GM23248 (cell line): ENCODE data around the gene SHB. TPM values are rescaled to one million over a fixed set of nuclear protein-coding genes. Genes with fewer than 3 reads are reported as not detected.

Source experiments
- DNase-seq: peaks from one replicate; pipeline ENCODE4 v3.0.0-alpha.2; 2015
- H2AFZ ChIP-seq: fragments of 200-600 bp; sonication (generic); 2 replicates; pipeline ENCODE4 v1.6.1; 2016; ENCODE audit warnings: antibody characterized with exemption
- H3F3A ChIP-seq: fragments of 200-600 bp; sonication (generic); 2 replicates; pipeline ENCODE4 v1.6.1; 2016; ENCODE audit warnings: mild to moderate bottlenecking, antibody characterized with exemption, mixed run types; ENCODE audit not compliant: insufficient read depth
- H3K27ac ChIP-seq: fragments of 200-600 bp; sonication (generic); 2 replicates; pipeline ENCODE4 v1.5.1; 2016; ENCODE audit warnings: mild to moderate bottlenecking
- H3K27me3 ChIP-seq: fragments of 200-600 bp; sonication (generic); replicated peaks from 2 replicates; pipeline ENCODE4 v1.6.1; 2016; ENCODE audit warnings: mild to moderate bottlenecking; ENCODE audit not compliant: insufficient read depth
- H3K36me3 ChIP-seq: fragments of 200-600 bp; sonication (generic); 2 replicates; pipeline ENCODE4 v1.6.1; 2016; ENCODE audit warnings: low read depth, mild to moderate bottlenecking
- H3K4me1 ChIP-seq: fragments of 200-600 bp; sonication (generic); 2 replicates; pipeline ENCODE4 v1.6.1; 2016; ENCODE audit warnings: mild to moderate bottlenecking; ENCODE audit not compliant: insufficient read depth
- H3K4me2 ChIP-seq: fragments of 200-600 bp; sonication (generic); one replicate; pipeline ENCODE4 v1.6.1; 2016; ENCODE audit warnings: mild to moderate bottlenecking; ENCODE audit not compliant: unreplicated experiment
- H3K4me3 ChIP-seq: fragments of 200-600 bp; sonication (generic); 2 replicates; pipeline ENCODE4 v1.5.1; 2016; ENCODE audit warnings: mild to moderate bottlenecking
- H3K79me2 ChIP-seq: fragments of 200-600 bp; sonication (generic); 2 replicates; pipeline ENCODE4 v1.6.1; 2016; ENCODE audit warnings: mild to moderate bottlenecking; ENCODE audit not compliant: insufficient read depth
- H3K9ac ChIP-seq: fragments of 200-600 bp; sonication (generic); 2 replicates; pipeline ENCODE4 v1.6.1; 2016; ENCODE audit warnings: mild to moderate bottlenecking
- H3K9me2 ChIP-seq: fragments of 200-600 bp; sonication (generic); 2 replicates; pipeline ENCODE4 v1.6.1; 2016; ENCODE audit warnings: mixed run types, mild to moderate bottlenecking, moderate library complexity; ENCODE audit not compliant: insufficient read depth
- H3K9me3 ChIP-seq: fragments of 200-600 bp; sonication (generic); one replicate; pipeline ENCODE4 v1.6.1; 2017; ENCODE audit warnings: low read depth
- H4K20me1 ChIP-seq: fragments of 200-600 bp; sonication (generic); 2 replicates; pipeline ENCODE4 v1.6.0; 2016; ENCODE audit not compliant: insufficient read depth
- EZH2 ChIP-seq: fragments of 200-600 bp; sonication (generic); IDR thresholded peaks from 2 replicates; pipeline ENCODE4 v1.6.1; 2018; ENCODE audit warnings: antibody characterized with exemption, mild to moderate bottlenecking; ENCODE audit not compliant: insufficient read depth, poor library complexity, severe bottlenecking
- EZH2phosphoT487 ChIP-seq: fragments of 200-600 bp; sonication (generic); IDR thresholded peaks from 2 replicates; pipeline ENCODE4 v1.6.1; 2018; ENCODE audit warnings: antibody characterized with exemption, moderate library complexity, mild to moderate bottlenecking, low read depth; ENCODE audit not compliant: insufficient read depth
- WGBS, 2 experiments: methylation state at CpG; one replicate each; pipeline ENCODE4 v1.1.6; 2015 to 2017; ENCODE audit warnings: low lambda C conversion rate in 2 of 2, low coverage in 1 of 2; ENCODE audit errors: missing lambda C conversion rate in 2 of 2; 5-methylcytosine and 5-hydroxymethylcytosine counted together
- in situ Hi-C: fragments of 300-500 bp; cut with MboI; formaldehyde crosslinking; loops from 2 replicates; pipeline ENCODE4 v1.15.0; 2020
- polyA plus RNA-seq: library from polyadenylated mRNA; unstranded; fragments of >200 nt; fragmentation: Nextera tagmentation; extraction: Ambion mirVana; gene quantifications from 2 replicates; pipeline ENCODE4 v1.2.1, GENCODE V29; 2016
- total RNA-seq: library from RNA; depleted of rRNA; stranded (reverse); fragments of >200 nt; shearing (Covaris generic); gene quantifications from 2 replicates; pipeline ENCODE4 v1.2.3, GENCODE V29; 2014

The SHB gene
- total and polyA plus RNA-seq, 2 experiments from 2014 or later, result 3.9 to 11.1 TPM

DNA sequence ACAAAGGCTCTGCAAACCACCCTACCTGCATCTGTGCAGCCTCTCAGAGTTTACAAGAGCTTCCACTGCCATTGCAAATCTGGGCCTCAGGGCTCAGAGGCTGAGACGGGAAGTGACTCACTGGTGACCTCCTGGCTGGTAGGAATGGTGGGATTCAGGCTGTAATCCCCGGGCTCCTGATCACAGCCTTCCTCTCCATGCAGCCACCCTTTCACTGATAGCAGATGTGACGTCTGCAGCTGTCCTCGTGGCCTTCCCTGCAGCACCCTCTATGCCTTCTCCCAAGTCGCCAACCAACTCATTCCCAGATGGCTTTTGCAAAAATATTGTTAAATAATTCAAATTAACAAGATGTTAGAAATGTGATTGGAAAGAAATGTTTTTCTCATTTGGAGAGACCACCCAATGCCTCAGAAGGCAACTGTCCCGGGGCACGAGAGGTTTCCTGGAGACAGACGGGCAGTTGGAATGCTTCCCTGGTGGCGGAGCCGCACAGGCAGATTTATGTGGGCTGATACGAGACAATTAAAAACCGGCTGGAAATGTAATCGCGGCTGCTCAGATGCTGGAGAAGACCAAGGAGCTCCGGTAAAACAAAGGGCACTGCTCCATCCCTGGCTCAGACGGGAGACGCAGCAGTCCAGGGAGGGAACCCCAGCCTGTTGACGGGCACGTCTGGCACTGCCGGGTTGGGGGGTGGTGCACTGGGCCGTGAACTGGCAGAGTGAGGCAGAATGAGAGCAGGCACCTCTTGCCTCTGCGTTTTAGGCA lies 130.7 kb downstream of the SHB start:
- Histone ChIP-seq H3K36me3 (no peaks in the 10 kb centered on the region), H3K27me3 (no peaks in the 10 kb centered on the region), H3K9ac (peak overlapping the region; percentile 72), H2AFZ (peak overlapping the region; percentile 35; the same call in 1 of the 2 replicates), H3K9me3 (no peaks in the 10 kb centered on the region), H3K27ac (peak overlapping the region; percentile 89), H3K4me3 (peak overlapping the region; percentile 21; the same call in 1 of the 2 replicates), H3K4me2 (peak overlapping the region; percentile 52), H3K79me2 (0 out of 2 replicates have a peak, but pooled peaks cover 10% of the 10 kb centered on the region), H3K9me2 (no peaks in the 10 kb centered on the region), H4K20me1 (no peaks in the 10 kb centered on the region), H3F3A (peaks cover 55% of the 10 kb centered on the region), H3K4me1 (peaks cover 64% of the 10 kb centered on the region)
- DNase-seq, result peak; percentile 90
- TF ChIP-seq EZH2phosphoT487, result no peak
- TF ChIP-seq EZH2, result no peak
- 2 to 3% methylated on average over 22 of the region's 22 CpGs for WGBS, 2 experiments
- in situ Hi-C loops, result no loop called here

DNA sequence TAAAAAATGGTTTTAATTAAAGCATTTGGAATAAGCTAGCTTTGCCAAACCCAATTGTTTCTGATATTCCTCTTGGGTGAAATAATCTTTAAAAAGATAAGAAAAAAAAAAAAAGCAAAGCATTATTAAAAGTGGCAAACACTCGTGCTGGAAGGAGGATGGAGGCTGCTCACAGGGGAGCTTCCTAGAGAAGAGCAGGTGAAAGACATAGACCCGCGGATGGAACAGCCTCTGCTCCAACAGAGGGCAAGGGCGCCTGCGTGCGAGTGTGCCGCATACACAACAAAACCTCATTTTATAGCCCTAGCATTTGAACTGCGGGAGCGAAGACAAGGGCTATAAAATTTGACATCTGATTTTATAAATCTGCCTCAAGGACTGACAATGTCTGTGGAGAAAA lies 131.7 kb downstream of the SHB start:
- no peak for TF ChIP-seq EZH2
- no peak for TF ChIP-seq EZH2phosphoT487
- Histone ChIP-seq H4K20me1 (no peaks in the 10 kb centered on the region), H3K4me1 (peaks cover 56% of the 10 kb centered on the region), H3K9me3 (no peaks in the 10 kb centered on the region), H3K4me3 (no peak overlapping the region), H3K9ac (peak overlapping the region; percentile 72), H3K9me2 (no peaks in the 10 kb centered on the region), H3K4me2 (peak overlapping the region; percentile 52), H3F3A (peaks cover 55% of the 10 kb centered on the region), H2AFZ (no peak overlapping the region), H3K79me2 (0 out of 2 replicates have a peak, but pooled peaks cover 8% of the 10 kb centered on the region), H3K27me3 (no peaks in the 10 kb centered on the region), H3K36me3 (no peaks in the 10 kb centered on the region), H3K27ac (peak overlapping the region; percentile 89)
- in situ Hi-C loops, result no loop called here
- no peak for DNase-seq
- 57 to 63% methylated on average over 9 of the region's 9 CpGs for WGBS, 2 experiments

DNA sequence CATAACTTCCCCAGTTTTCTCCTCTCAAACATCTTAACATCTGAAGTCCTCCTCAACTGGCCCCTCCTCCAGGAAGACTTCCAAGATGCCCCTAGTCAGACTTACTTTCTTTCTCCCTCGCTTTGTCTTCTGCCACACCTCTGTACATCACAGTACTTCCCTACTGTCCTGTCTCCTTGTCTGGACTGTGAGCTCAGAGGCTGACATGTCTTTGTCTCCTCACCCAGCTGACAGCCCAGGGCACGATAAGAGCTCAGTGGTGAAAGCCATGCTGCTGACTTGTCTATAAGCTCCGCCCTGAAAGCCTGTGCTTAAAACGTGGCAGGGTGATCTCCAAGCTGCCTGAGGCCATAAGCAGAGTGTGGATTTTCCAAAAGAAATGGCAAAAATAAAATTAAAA lies 132.1 kb downstream of the SHB start:
- Histone ChIP-seq H3K9me2 (no peaks in the 10 kb centered on the region), H3K79me2 (0 out of 2 replicates have a peak, but pooled peaks cover 4% of the 10 kb centered on the region), H3K9ac (peak overlapping the region; percentile 72), H3K4me1 (peaks cover 56% of the 10 kb centered on the region), H3K4me2 (peak overlapping the region; percentile 52), H2AFZ (peak overlapping the region; percentile 66), H3K27ac (peak overlapping the region; percentile 89), H3K36me3 (no peaks in the 10 kb centered on the region), H3K4me3 (peak overlapping the region; percentile 14; the same call in 1 of the 2 replicates), H3K27me3 (no peaks in the 10 kb centered on the region), H3K9me3 (no peaks in the 10 kb centered on the region), H3F3A (peaks cover 55% of the 10 kb centered on the region), H4K20me1 (no peaks in the 10 kb centered on the region)
- no peak for TF ChIP-seq EZH2phosphoT487
- no peak for TF ChIP-seq EZH2
- 12 to 23% methylated on average over 4 of the region's 4 CpGs for WGBS, 2 experiments
- in situ Hi-C loops, result no loop called here
- peak; percentile 96 for DNase-seq

DNA sequence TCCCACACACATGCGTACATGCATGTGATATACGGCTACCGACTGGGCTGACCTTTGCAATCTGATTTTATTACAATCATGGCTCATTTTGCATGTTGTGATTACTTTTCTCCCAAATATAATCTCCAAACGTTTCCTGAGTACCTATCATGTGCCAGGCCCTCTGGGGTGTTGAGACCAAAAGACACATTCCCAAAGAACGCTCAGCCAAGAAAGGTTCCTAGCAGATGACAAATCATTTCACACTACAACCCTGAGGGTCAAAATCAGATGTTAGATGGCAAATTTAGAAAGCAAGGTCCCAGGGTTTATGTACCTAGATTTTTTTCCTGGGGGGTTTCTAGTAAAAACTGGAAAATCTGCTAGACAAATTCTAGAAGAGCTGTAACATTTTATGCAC lies 132.7 kb downstream of the SHB start:
- peak overlapping the region; percentile 89 for H3K27ac ChIP-seq
- peak overlapping the region; percentile 72 for H3K9ac ChIP-seq
- H3K4me2 ChIP-seq, result peak overlapping the region; percentile 52

More for the DNA sequence above, 132.7 kb downstream of the SHB start:
- Histone ChIP-seq H3K9me3 (no peaks in the 10 kb centered on the region), H3K27me3 (no peaks in the 10 kb centered on the region), H3F3A (peaks cover 55% of the 10 kb centered on the region), H3K4me3 (0 out of 2 replicates have a peak overlapping the region, but pooled peaks have one; percentile 14), H3K36me3 (no peaks in the 10 kb centered on the region), H3K9me2 (no peaks in the 10 kb centered on the region), H4K20me1 (no peaks in the 10 kb centered on the region), H3K4me1 (peaks cover 56% of the 10 kb centered on the region), H2AFZ (no peak overlapping the region), H3K79me2 (0 out of 2 replicates have a peak, but pooled peaks cover 4% of the 10 kb centered on the region)
- peak; percentile 49 for DNase-seq
- in situ Hi-C loops, result no loop called here
- WGBS, 2 experiments, result 58% methylated on average over 5 of the region's 5 CpGs
- TF ChIP-seq EZH2phosphoT487, result no peak
- TF ChIP-seq EZH2, result no peak
